Hepatocyte (in vitro differentiated cells): ENCODE results near the gene MOV10. TPM values are rescaled to one million over a fixed set of nuclear protein-coding genes. Genes with fewer than 3 reads are reported as not detected.

Experiments
- DNase-seq: peaks from one replicate; pipeline ENCODE4 v3.0.0-alpha.2; 2016; ENCODE audit warnings: low spot score
- H2AFZ ChIP-seq: fragments of 200-600 bp; sonication (generic); 2 replicates; pipeline ENCODE4 v1.6.0; 2016; ENCODE audit warnings: antibody characterized with exemption, mild to moderate bottlenecking
- H3K27ac ChIP-seq: fragments of 200-600 bp; sonication (generic); 2 replicates; pipeline ENCODE4 v1.5.1; 2016; ENCODE audit warnings: mild to moderate bottlenecking
- H3K27me3 ChIP-seq: fragments of 200-600 bp; sonication (generic); 2 replicates; pipeline ENCODE4 v1.6.1; 2016
- H3K36me3 ChIP-seq: fragments of 200-600 bp; sonication (generic); replicated peaks from 2 replicates; pipeline ENCODE4 v1.5.1; 2016; ENCODE audit warnings: low read depth; ENCODE audit not compliant: insufficient read depth
- H3K4me1 ChIP-seq: fragments of 200-600 bp; sonication (generic); 2 replicates; pipeline ENCODE4 v1.5.1; 2016; ENCODE audit warnings: mild to moderate bottlenecking, moderate library complexity; ENCODE audit not compliant: insufficient read depth
- H3K4me2 ChIP-seq: fragments of 200-600 bp; sonication (generic); 2 replicates; pipeline ENCODE4 v1.6.0; 2016
- H3K4me3 ChIP-seq: fragments of 200-600 bp; sonication (generic); 2 replicates; pipeline ENCODE4 v1.5.1; 2016; ENCODE audit warnings: mild to moderate bottlenecking
- H3K79me2 ChIP-seq: fragments of 200-600 bp; sonication (generic); 2 replicates; pipeline ENCODE4 v1.6.0; 2017; ENCODE audit warnings: mild to moderate bottlenecking
- H3K9me2 ChIP-seq: fragments of 200-600 bp; sonication (generic); replicated peaks from 2 replicates; pipeline ENCODE4 v1.6.0; 2017; ENCODE audit warnings: mild to moderate bottlenecking; ENCODE audit not compliant: insufficient read depth
- H3K9me3 ChIP-seq: fragments of 200-600 bp; sonication (generic); 2 replicates; pipeline ENCODE4 v1.5.1; 2016; ENCODE audit warnings: low read depth, mild to moderate bottlenecking
- H4K20me1 ChIP-seq: fragments of 200-600 bp; sonication (generic); 2 replicates; pipeline ENCODE4 v1.6.0; 2016; ENCODE audit warnings: mild to moderate bottlenecking; ENCODE audit not compliant: insufficient read depth, poor library complexity, severe bottlenecking
- CTCF ChIP-seq: fragments of 200-600 bp; sonication (generic); IDR thresholded peaks from 2 replicates; pipeline ENCODE4 v1.5.1; 2016; ENCODE audit warnings: antibody characterized with exemption, mild to moderate bottlenecking; ENCODE audit not compliant: poor library complexity
- EZH2 ChIP-seq: fragments of 200-600 bp; sonication (generic); IDR thresholded peaks from 2 replicates; pipeline ENCODE4 v1.6.1; 2016; ENCODE audit warnings: antibody characterized with exemption, mild to moderate bottlenecking, borderline replicate concordance
- EZH2phosphoT487 ChIP-seq: fragments of 200-600 bp; sonication (generic); IDR thresholded peaks from one replicate; pipeline ENCODE4 v1.6.1; 2018; ENCODE audit warnings: antibody characterized with exemption, mild to moderate bottlenecking, low read depth, moderate library complexity; ENCODE audit not compliant: unreplicated experiment, severe bottlenecking
- WGBS: methylation state at CpG from one replicate; pipeline ENCODE4 v1.1.6; 2016; ENCODE audit warnings: low lambda C conversion rate; ENCODE audit errors: missing lambda C conversion rate; 5-methylcytosine and 5-hydroxymethylcytosine counted together
- polyA plus RNA-seq: library from polyadenylated mRNA; unstranded; fragments of >200 nt; fragmentation: Nextera tagmentation; extraction: Ambion mirVana; gene quantifications from 2 replicates; pipeline ENCODE4 v1.2.1, GENCODE V29; 2016
- total RNA-seq: library from RNA; depleted of rRNA; stranded (reverse); fragments of >200 nt; gene quantifications from 2 replicates; pipeline ENCODE4 v1.2.3, GENCODE V29; 2014

MOV10 gene
- total and polyA plus RNA-seq, 2 experiments from 2014 or later = 98.2 to 133 TPM

GRCh38 chr1:112729909-112730308 is 55.5 kb downstream of the MOV10 start:
- no peak overlapping the region for H2AFZ ChIP-seq
- no peaks in the 10 kb centered on the region for H3K9me2 ChIP-seq
- no peak for DNase-seq
- WGBS = 89% methylated on average over 1 of the region's 1 CpG
- no peaks in the 10 kb centered on the region for H3K79me2 ChIP-seq
- no peak for TF ChIP-seq EZH2
- TF ChIP-seq CTCF = no peak
- no peak for TF ChIP-seq EZH2phosphoT487
- H4K20me1 ChIP-seq = no peaks in the 10 kb centered on the region
- H3K27me3 ChIP-seq = no peaks in the 10 kb centered on the region
- no peaks in the 10 kb centered on the region for H3K36me3 ChIP-seq
- no peaks in the 10 kb centered on the region for H3K9me3 ChIP-seq
- H3K4me3 ChIP-seq = no peak overlapping the region
- no peak overlapping the region for H3K4me2 ChIP-seq
- H3K4me1 ChIP-seq = peaks cover 6% of the 10 kb centered on the region
- no peak overlapping the region for H3K27ac ChIP-seq

- H3K4me2 ChIP-seq = no peak overlapping the region
- no peak for TF ChIP-seq CTCF
- no peak for TF ChIP-seq EZH2phosphoT487
- no peak for TF ChIP-seq EZH2
- no peak overlapping the region for H3K4me3 ChIP-seq
- no peaks in the 10 kb centered on the region for H3K79me2 ChIP-seq
- no peaks in the 10 kb centered on the region for H4K20me1 ChIP-seq
- H2AFZ ChIP-seq = no peak overlapping the region
- no peak for DNase-seq
- no peaks in the 10 kb centered on the region for H3K9me2 ChIP-seq
- H3K9me3 ChIP-seq = no peaks in the 10 kb centered on the region
- WGBS = 100% methylated on average over 1 of the region's 1 CpG
- no peak overlapping the region for H3K27ac ChIP-seq
- no peaks in the 10 kb centered on the region for H3K36me3 ChIP-seq
- H3K4me1 ChIP-seq = peaks cover 6% of the 10 kb centered on the region
- H3K27me3 ChIP-seq = no peaks in the 10 kb centered on the region
Measured at GRCh38 chr1:112731451-112731850, 57.0 kb downstream of the MOV10 start.

GRCh38 chr1:112735752-112736151 is 61.3 kb downstream of the MOV10 start:
- Histone ChIP-seq H3K36me3 (no peaks in the 10 kb centered on the region), H3K79me2 (no peaks in the 10 kb centered on the region), H4K20me1 (no peaks in the 10 kb centered on the region), H3K4me2 (no peak overlapping the region), H3K4me3 (no peak overlapping the region), H2AFZ (no peak overlapping the region), H3K27ac (no peak overlapping the region), H3K9me2 (no peaks in the 10 kb centered on the region), H3K9me3 (no peaks in the 10 kb centered on the region), H3K27me3 (no peaks in the 10 kb centered on the region), H3K4me1 (no peaks in the 10 kb centered on the region)
- TF ChIP-seq EZH2 (no peak), CTCF (no peak), EZH2phosphoT487 (no peak)
- DNase-seq = no peak
- WGBS = 100% methylated on average over 1 of the region's 1 CpG

- Histone ChIP-seq H3K4me1 (no peaks in the 10 kb centered on the region), H3K79me2 (no peaks in the 10 kb centered on the region), H3K36me3 (no peaks in the 10 kb centered on the region), H2AFZ (no peak overlapping the region), H3K4me2 (no peak overlapping the region), H3K9me2 (no peaks in the 10 kb centered on the region), H3K27me3 (no peaks in the 10 kb centered on the region), H4K20me1 (no peaks in the 10 kb centered on the region), H3K4me3 (no peak overlapping the region), H3K9me3 (no peaks in the 10 kb centered on the region), H3K27ac (no peak overlapping the region)
- 90% methylated on average over 3 of the region's 3 CpGs for WGBS
- DNase-seq = no peak
- TF ChIP-seq EZH2 (no peak), CTCF (peak; percentile 9)
Measured at GRCh38 chr1:112737573-112737972, 63.1 kb downstream of the MOV10 start.
